Measurements from ENCODE around the gene IQGAP3.
"Not testable (repeated sequence)": the region's sequence is repeated elsewhere in the genome, so short reads cannot be mapped to it uniquely, and the experiment has no call there.

IQGAP3 gene

DNA sequence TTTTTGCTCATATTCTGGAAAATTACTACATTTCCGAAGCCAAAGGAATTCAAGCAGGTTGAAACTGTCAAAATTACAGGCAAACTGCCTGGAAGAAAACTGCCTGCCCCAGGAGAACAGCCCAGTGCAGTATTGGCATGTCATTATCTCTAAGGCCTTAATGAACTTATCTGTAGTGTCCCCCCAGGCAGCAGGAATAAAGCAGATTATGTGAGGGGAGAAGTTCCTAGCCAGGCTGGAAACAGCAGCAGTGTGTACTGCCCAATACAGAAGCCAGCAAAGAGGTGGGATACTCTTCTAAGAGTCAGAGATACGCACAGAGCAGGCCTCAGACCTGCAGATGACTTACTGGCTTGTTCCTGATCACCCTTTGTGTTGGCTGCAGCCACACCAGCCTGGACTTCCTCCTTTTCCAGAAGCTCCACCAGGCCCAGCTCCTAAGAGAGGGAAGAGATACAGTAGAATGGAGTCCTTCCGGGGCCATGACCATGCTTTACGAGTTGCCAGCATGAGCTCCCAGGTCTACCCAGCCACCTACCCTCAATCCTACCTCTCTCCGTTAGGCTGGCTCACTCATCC is 11.7 kb downstream of the IQGAP3 start:
- DNase-seq: no peak

DNA sequence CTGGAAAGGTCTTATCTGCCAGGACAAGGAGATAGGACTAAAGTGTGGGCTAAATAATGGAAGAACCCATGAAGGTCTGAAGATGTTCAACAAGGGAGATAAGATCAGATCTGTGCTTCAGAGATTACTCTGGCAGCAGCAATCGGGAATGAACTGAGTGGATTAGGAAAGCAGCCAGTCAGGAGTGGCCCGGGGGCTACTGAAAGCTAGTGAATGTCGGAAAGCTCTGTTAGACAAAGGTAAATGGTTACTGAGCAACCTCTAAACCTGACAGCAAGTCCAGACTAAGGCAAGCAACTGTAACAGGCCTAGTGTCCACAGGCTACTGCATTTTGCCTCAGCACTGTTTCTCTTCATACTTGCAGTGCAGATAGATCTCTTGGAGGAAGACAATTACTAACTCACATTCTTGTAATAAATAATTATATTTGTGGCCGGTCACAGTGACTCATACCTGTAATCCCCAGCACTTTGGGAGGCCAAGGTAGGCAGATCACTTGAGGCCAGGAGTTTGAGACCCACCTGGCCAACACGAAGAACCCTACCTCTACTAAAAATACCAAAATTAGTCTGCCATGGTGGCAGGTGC is 12.5 kb downstream of the IQGAP3 start:
- DNase-seq: no peak

DNA sequence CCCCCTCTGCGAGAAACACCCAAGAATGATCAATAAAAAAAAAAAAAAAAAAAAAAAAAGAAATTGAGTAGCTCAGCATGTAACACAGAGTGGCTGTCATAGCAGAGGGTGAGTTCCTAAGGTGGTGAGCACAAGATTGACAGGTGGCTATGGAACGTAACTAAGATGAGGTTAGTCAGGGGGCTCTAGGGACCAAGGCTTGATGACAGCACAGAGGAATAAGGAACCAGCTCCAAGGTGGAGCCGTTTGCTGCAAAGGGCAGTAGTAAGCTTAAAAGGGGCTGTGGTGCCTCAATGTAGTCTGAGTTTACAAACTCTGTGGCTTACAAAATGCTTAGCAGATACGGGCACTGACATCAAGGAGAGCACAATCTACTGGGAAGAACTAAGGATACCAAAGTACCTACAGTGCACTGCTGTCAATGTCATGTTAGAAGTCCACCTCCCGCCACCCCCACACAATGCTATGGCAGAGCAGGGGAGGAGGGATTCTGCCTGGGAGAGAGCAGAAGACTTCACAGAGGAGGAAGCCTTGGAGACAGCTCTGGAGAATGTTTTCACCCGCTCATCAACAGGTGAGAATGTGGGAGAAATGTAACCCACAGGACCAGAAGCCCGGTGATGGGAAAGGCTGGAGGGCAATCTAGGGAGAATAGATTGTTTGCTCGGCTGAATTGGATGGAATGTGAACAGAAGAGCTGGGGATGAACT is 13.1 kb downstream of the IQGAP3 start:
- no peak for DNase-seq

DNA sequence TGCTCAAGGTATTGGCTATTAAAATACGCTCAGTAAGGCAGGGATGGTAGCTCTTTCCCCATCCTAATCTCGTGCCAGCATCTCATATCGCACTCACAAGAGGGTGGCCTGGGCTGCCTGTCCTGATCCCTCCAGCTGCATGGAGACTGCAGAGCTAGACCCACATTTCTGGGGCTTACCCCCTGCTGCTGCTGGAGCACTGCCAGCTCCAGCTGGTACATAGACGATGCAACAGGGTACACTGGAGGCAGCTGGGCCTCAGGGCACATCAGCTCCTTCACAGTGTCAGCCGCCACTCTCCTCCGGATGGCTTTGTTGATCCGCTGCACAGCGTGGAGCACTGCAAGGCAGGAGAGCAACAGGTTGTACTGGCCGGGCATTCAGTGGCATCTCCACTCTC is 16.0 kb downstream of the IQGAP3 start:
- no peak for DNase-seq

DNA sequence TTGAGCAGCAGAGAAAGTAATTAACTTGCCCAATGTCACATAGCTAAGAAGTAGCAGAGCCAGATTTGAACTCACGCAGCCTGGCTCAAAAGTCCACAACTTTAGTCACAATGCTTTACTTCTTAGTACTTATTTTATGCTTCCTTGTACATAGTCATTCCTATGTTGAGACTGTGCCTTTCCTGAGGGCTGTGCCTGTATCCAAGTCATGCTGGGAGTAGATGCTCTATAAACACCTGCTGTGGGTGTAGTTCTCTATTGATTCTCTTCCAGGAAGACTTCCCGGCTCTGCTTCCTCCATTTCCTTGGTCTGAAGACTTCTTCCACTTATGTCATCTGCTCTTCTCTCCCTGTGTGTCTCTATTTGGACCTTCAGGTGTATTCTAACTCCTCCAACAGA is 16.6 kb downstream of the IQGAP3 start:
- DNase-seq: no peak

DNA sequence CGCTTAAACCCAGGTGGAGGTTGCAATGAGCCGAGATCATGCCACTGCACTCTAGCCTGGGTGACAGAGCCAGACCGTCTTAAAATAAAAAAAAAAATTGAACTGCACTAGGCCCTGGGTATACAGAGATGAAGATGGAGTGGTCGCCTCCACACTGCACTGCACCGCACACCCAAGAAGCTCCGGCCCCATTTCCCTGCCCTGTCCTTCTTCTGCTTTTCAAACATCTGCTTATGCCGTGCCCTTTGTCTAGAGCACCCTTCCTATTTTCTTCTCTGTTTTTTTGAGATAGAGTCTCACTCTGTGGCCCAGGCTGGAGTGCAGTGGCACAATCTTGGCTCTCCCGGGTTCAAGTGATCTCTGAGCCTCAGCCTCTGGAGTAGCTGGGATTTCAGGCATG is 17.4 kb downstream of the IQGAP3 start:
- DNase-seq: no peak

DNA sequence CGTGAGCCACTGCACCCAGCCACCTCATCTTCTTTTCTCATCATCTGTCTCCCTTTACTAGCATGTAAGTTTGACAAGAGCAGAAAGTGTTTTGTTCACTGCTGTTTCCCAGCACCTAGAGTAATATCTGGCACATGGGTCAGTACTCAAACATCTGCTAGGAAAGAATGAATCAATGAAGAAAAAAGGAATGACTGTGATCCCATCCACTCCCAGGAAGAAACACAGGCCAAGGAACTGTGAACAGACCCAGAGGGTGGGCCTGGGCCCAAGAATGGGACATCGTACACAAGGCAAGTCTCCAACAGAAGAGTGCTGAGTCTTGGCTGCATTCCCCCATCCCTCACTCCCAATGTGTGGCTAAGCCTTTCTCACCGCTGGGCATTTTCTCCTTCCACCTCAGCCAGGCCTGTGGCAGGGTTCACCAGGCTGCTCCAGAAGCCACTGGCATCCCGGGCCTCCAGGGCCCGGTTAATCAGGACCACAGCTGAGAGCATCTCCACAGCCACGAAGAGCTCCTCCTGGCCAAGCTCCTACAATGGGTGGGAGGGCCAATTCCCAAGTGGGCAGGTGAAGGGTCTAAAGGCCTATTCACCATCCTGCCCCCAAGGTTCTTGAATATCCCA is 18.4 kb downstream of the IQGAP3 start:
- DNase-seq: no peak

GRCh38 chr1:156552937-156553336 is 19.4 kb downstream of the IQGAP3 start:
- not testable (repeated sequence) for DNase-seq

- no peak for DNase-seq
Observed at GRCh38 chr1:156552518-156552917, 19.8 kb downstream of the IQGAP3 start.

GRCh38 chr1:156551869-156552268 is 20.5 kb downstream of the IQGAP3 start:
- no peak for DNase-seq

DNA sequence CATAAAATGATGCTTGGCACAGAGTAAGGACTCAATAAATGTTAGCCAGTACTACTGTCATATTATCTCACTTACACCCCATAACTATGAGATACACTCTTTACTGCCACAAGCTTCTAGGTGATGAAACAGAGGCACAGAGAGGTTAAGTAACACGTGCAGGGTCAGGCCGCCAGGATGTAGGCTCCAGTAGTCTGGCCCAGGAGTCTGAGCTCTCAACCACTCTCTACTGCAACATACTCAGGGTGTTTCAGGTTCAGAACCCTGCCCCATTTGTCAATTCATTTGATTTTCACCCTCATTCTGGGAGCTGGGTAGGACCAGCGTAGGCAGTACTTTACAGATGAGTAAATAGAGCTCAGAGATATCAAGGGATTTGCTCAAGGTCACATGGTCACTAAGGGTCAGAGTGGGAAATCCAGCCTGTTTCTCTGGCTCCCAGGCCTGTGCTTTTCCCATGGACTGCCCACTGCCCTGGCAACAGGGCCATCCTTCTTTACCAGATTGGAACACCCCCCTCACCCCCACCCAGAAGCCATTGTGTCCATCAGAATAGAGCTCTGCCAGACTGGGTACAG is 21.2 kb downstream of the IQGAP3 start:
- DNase-seq: no peak

DNA sequence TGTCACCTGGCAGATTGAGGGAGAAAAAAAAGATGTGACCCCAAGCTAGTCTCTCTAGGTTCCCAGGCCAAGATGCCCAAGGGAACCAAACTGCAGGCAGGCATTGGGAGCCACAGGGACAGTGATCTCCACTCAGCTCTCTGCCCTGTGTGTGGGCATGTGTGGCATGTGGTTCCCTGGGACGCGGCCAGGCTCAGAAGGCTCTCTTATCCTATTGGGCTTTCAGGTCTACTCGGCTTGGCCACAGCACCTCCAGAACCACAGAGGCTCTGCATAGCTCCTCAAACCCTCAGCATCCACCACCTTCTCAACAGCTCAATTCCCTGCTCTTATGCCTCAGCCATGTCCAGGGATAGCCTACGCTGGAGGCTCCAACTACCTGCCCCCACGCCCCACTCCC is 22.0 kb downstream of the IQGAP3 start:
- DNase-seq: no peak

- DNase-seq: no peak
Observed at GRCh38 chr1:156549831-156550230, 22.5 kb downstream of the IQGAP3 start.

DNA sequence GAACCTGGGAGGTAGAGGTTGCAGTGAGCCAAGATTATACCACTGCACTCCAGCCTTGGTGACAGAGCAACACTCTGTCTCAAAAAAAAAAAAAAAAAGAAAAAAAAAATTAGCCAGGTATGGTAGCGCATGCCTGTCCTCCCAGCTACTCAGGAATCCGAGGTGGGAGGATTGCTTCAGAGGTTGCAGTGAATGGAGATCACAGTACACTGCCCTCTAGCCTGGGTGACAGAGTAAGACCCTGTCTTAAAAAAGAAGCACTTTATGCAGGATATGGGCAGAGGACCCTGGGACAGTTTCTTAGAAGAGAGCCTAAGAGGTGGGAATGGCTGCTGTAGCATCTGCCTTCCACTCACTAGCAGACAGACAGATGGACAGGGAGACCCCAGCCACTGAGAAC is 23.0 kb downstream of the IQGAP3 start:
- no peak for DNase-seq

- DNase-seq: no peak
Observed at GRCh38 chr1:156547982-156548381, 24.4 kb downstream of the IQGAP3 start.

DNA sequence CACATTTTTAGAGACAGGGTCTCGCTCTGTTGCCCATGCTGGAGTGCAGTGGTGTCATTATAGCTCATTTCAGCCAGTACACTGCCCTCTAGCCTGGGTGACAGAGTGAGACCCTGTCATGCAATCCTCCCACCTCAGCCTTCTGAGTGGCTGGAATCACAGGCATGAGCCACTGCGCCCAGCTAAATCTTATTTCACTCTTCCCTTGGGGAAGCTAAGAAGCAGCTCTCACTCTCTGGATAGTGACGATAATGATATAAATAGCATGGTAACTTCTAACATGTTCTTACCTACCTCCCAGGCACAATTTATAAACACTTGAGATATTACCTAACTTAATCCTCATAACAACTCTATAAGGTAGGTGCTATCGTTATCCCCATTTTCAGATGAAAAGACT is 24.9 kb downstream of the IQGAP3 start:
- DNase-seq: no peak

DNA sequence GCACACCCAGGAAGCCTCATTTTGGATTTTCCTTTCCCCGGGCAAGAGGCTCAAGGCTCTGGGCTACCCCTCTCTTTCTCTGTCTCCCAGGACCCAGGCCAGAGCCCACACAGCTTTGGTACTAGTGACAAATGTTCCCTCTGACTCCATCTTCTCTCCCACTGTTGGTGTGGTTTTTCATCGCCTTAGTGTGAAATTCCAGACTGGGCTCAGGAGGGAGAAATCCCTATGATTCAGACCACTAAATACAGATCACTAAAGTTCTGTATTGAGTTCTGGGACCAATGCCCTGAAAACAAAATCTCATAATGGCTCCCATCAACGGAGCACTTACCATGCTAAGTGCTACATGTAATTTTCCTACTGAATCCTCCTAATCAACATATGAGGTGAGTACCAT is 26.1 kb downstream of the IQGAP3 start:
- DNase-seq: no peak

- no peak for DNase-seq
Observed at GRCh38 chr1:156544592-156545102, 27.7 kb downstream of the IQGAP3 start.

GRCh38 chr1:156543066-156543465 is 29.3 kb downstream of the IQGAP3 start:
- no peak for DNase-seq

- no peak for DNase-seq
Observed at GRCh38 chr1:156540955-156541354, 31.4 kb downstream of the IQGAP3 start.

GRCh38 chr1:156539818-156540355 is 32.5 kb downstream of the IQGAP3 start:
- DNase-seq: no peak

- no peak for DNase-seq
Observed at GRCh38 chr1:156538711-156539440, 33.5 kb downstream of the IQGAP3 start.

DNA sequence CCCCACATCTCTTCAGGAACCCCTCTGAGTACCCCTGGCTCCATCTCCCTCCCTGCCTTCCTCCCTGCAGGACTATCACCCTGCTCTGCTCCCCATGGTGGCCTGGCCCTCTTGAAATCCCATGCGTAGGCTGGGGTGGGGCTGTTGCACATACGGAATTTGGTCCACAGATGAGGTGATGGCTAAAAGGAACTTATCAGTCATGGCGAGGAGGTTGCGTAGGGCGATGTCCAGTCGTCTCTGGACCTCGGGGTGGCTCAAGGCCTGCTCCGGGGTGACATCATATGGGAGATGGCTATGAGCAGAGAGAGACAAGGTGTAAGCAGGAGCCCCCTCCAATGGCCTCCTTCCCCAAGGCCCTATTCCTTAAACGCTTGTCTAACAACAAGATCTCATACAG is 35.3 kb downstream of the IQGAP3 start:
- DNase-seq: no peak

All from COR-L47 (cell line).